Urothelium cell line (cell line): ENCODE data around the gene PRKAR1B.
"Not testable (repeated sequence)": the region's sequence is repeated elsewhere in the genome, so short reads cannot be mapped to it uniquely, and the experiment has no call there.

Experiments
- DNase-seq: peaks from one replicate; pipeline ENCODE4 v3.0.0; 2011; ENCODE audit warnings: low spot score, mixed read lengths
- FAIRE-seq: peaks from 2 replicates; lab custom pipeline; 2011; peaks lifted over from hg19 to GRCh38; lab: Jason Lieb, UNC

Gene PRKAR1B

GRCh38 chr7:630111-630511 lies 97.0 kb downstream of the PRKAR1B start:
- DNase-seq (no peak), FAIRE-seq (no peak)

GRCh38 chr7:628826-629225 lies 98.3 kb downstream of the PRKAR1B start:
- no peak for DNase-seq
- peak; percentile 20 for FAIRE-seq

GRCh38 chr7:628402-628763 lies 98.7 kb downstream of the PRKAR1B start:
- FAIRE-seq (no peak), DNase-seq (no peak)

GRCh38 chr7:627661-628401 lies 99.2 kb downstream of the PRKAR1B start:
- no peak for FAIRE-seq

GRCh38 chr7:625376-625971 lies 101.6 kb downstream of the PRKAR1B start:
- FAIRE-seq: no peak

More at GRCh38 chr7:627661-628401, 99.2 kb downstream of the PRKAR1B start:
- DNase-seq: no peak

GRCh38 chr7:623464-623863 lies 103.6 kb downstream of the PRKAR1B start:
- FAIRE-seq (no peak), DNase-seq (no peak)

More at GRCh38 chr7:625376-625971, 101.6 kb downstream of the PRKAR1B start:
- DNase-seq: no peak

GRCh38 chr7:621572-622285 lies 105.4 kb downstream of the PRKAR1B start:
- FAIRE-seq: no peak

GRCh38 chr7:620885-621284 lies 106.2 kb downstream of the PRKAR1B start:
- FAIRE-seq (no peak), DNase-seq (no peak)

More at GRCh38 chr7:621572-622285, 105.4 kb downstream of the PRKAR1B start:
- no peak for DNase-seq

GRCh38 chr7:620056-620455 lies 107.0 kb downstream of the PRKAR1B start:
- DNase-seq: peak; percentile 71

GRCh38 chr7:619368-619840 lies 107.7 kb downstream of the PRKAR1B start:
- no peak for DNase-seq
- no peak for FAIRE-seq

More at GRCh38 chr7:620056-620455, 107.0 kb downstream of the PRKAR1B start:
- no peak for FAIRE-seq

- no peak for FAIRE-seq
- DNase-seq: no peak
Measured at GRCh38 chr7:618539-619367, 108.3 kb downstream of the PRKAR1B start.

GRCh38 chr7:617614-618538 lies 109.2 kb downstream of the PRKAR1B start:
- FAIRE-seq: no peak
- no peak for DNase-seq

GRCh38 chr7:613442-614140 lies 113.5 kb downstream of the PRKAR1B start:
- FAIRE-seq (no peak), DNase-seq (no peak)

GRCh38 chr7:611837-612236 lies 115.2 kb downstream of the PRKAR1B start:
- peak; percentile 99 for FAIRE-seq
- DNase-seq: not testable (repeated sequence)

GRCh38 chr7:611281-611810 lies 115.7 kb downstream of the PRKAR1B start:
- no peak for DNase-seq
- no peak for FAIRE-seq

GRCh38 chr7:610531-611280 lies 116.4 kb downstream of the PRKAR1B start:
- FAIRE-seq: no peak

GRCh38 chr7:610141-610530 lies 116.9 kb downstream of the PRKAR1B start:
- DNase-seq: no peak

More at GRCh38 chr7:610531-611280, 116.4 kb downstream of the PRKAR1B start:
- DNase-seq: no peak

GRCh38 chr7:609365-609764 lies 117.7 kb downstream of the PRKAR1B start:
- DNase-seq (no peak), FAIRE-seq (no peak)

More at GRCh38 chr7:610141-610530, 116.9 kb downstream of the PRKAR1B start:
- FAIRE-seq: no peak
